ENCODE measurements around the gene LARP1B.
"Not testable (repeated sequence)": the region's sequence is repeated elsewhere in the genome, so short reads cannot be mapped to it uniquely, and the experiment has no call there.

The LARP1B gene

DNA sequence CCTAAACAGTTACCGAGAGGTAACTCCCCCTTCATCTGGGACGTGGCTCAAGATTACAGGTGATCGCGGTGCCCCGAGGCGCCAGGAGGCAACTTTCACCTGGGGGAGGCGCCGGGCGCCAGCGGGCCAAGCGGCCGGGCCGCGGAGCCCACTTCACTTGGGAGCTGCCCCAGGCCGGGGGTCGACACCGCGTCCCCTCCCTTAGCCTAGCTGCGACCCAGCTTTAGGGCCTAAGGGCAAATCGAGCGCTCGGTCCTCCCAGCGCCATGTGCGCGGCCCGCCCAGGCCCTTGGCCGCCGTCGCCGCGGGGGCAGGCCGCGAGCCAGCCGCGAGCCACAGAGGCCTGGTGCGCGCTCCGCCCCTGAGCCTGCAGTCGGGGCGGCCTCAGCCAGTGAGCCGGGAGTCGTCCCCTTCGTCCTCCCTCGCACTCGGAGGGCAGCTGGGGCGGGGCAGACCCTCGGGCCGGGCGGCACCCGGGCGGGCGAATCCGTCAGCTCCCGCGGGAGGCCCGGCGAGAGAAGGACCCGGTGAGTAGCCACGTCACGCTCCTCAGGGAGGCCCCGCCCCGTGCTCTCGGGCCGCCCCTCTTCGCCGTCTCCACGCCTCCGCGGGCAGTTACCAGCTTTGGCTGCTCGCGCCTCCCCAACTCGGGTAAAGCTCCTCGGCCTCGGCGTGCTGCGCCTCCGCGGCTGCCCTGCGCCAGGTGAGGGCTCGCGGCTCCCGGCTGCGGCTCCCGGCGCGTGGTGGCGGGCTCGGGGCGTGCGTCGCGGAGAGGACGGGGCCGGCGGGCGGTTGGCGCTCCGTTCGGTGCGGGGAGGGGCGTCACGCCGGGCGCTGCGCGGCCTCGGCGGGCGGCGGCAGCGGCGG lies at the start of gene LARP1B:
TSS of gene LARP1B (plus strand) at position 614 of the 867 bp plus-strand sequence. CDS start 13,640 bp downstream, outside the sequence.
- peak; percentile 86 for DNase-seq (ENCODE audit: low read depth)

DNA sequence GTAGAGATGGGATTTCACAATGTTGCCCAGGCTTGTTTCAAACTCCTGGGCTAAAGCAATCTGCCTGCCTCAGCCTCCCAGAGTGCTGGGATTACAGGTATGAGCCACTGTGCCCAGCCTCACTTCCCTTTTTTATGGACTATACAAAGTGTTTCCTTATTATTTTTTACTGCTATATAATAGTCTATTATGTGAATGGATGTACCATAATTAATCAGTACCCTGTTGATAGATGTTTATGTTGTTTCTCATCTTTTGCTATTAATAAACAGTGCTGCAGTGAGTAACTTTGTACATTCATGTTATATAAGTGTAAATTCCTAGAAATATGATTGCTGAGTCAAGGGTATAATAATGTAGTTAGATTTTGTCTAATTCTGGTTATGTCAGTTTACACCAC lies 35.8 kb upstream of the LARP1B start:
- DNase-seq (ENCODE audit: low read depth): no peak

DNA sequence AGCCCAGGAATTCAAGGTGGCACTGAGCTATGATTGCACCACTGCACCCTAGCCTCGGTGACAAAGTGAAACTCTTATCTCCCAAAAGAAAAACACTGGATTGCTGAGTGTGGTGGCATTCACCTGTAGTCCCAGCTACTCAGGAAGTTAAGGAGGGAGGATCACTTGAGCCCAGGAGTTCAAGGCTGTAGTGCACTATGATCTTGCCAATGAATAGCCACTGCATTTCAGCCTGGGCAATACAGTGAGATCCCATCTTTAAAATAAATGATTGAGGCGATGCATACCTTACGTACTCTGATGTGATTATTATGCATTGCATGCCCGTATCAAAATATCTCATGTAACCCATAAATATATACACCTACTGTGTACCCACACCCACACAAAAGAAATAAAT lies 31.2 kb upstream of the LARP1B start:
- no peak for DNase-seq (ENCODE audit: low read depth)

DNA sequence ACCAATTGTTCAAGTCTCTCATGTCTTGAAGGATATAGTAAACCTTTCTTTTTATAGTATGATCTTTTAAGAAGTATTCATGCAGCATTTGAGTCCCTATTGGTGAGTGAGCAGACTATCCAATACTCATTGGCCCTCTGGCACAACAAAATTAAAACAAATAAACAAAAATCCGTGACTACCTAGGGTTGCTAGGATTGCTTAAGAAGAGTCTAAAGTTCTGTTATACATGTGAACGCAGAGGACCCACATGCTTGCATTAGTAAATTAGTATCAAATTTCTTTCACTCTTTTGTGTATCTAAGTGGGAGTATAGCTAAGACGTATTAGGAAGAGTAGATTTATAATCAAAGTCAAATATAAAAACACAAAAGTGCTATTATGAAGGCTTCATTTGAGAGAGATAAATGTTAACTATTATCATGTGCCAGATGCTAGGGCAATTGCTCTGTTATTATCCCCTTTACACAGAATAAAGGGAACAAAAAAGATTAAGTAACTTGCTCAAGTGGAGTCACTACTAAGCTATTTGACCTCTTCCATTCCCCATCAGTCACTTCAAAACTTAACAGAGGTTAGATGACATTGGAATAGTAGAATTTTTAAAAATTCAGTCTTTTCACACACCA lies 29.2 kb upstream of the LARP1B start:
- DNase-seq (ENCODE audit: low read depth): no peak

DNA sequence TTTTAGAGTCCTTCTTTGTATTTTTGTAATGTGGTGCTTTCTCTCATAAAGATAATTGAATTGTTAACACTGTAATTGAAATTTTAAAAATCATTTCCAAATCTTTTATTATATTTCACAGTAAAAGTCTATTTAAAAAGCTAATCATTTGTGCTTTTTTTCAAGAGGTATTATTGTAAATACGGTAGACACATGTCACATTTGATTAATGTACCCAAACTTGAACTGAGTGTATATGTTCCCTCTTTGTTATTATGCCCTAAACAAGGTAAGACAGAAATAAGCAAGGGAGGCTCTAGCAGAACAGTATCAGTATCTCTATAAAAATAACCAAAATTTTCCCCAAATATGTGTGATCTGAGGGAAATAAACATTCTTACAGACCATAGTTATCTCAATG lies 21.5 kb upstream of the LARP1B start:
- DNase-seq (ENCODE audit: low read depth): no peak

- DNase-seq (ENCODE audit: low read depth): not testable (repeated sequence)
Measured at GRCh38 chr4:128047019-128047418, 14.1 kb upstream of the LARP1B start.

- not testable (repeated sequence) for DNase-seq (ENCODE audit: low read depth)
Measured at GRCh38 chr4:128047514-128047913, 13.6 kb upstream of the LARP1B start.

GRCh38 chr4:128051229-128051628 lies 9.9 kb upstream of the LARP1B start:
- DNase-seq (ENCODE audit: low read depth): not testable (repeated sequence)

- not testable (repeated sequence) for DNase-seq (ENCODE audit: low read depth)
Measured at GRCh38 chr4:128054907-128055306, 6.2 kb upstream of the LARP1B start.

- not testable (repeated sequence) for DNase-seq (ENCODE audit: low read depth)
Measured at GRCh38 chr4:128055441-128056206, 5.5 kb upstream of the LARP1B start.

- no peak for DNase-seq (ENCODE audit: low read depth)
Measured at GRCh38 chr4:128056396-128056795, 4.7 kb upstream of the LARP1B start.

DNA sequence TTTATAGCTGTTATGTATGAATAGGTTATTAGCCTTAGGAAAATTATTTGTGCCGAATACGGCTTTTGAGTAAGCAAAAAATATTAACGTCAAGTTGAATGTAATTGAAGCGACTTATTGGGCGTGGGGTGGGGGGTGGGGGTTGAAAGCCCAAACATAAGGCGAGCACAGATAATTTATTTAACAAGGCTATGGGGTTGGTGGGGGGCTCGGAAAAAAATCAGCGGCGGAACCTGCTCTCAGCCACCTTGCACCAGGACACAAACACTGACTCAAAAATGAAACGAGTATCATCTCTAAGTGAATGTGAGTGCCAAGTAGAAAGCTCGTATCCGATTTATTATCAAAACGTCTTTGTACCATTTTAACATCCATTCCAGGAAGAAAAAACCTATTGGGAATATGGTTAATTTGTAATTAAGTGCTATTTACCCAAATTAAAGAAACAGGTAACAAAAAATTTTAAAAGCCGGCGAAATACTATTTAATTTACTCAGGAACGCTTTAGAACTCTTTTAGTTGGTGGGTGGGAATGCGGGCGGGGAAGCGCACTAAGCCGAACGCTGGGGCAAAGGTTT lies 902 bp upstream of the LARP1B start:
- DNase-seq (ENCODE audit: low read depth): no peak

GRCh38 chr4:128061566-128062536 lies 739 bp downstream of the LARP1B start:
- DNase-seq (ENCODE audit: low read depth): peak; percentile 39

DNA sequence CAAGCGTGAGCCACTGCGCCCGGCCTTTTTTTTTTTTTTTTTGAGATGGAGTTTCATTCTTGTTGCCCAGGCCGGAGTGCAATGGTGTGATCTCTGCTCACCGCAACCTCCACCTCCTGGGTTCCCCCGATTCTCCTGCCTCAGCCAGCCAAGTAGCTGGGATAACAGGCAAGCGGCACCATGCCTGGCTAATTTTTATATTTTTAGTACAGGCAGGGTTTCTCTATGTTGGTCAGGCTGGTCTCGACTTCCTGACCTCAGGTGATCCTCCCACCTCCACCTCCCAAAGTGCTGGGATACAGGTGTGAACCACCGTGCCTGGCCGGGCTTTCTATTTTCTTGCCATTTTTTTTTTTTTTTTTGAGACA lies 5.3 kb downstream of the LARP1B start:
- not testable (repeated sequence) for DNase-seq (ENCODE audit: low read depth)

DNA sequence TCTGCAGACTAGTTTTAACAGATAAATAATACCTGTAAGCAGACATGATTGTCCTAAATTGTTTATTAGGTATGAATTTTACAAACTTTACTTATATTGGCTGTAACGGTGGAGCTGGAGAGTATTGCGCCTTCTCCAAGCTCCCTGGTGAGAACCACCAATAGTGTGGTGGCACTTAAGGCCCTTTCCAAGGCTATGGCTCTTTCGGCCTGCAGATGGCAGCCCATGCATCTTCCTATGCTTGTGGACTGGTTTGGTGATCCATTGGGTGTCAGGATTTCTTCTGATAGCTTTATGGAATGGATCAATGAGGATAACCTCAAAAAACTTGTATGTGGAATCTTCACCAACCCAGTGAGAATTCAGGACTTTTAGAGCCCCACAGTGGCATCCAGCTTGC lies 7.8 kb downstream of the LARP1B start:
- DNase-seq (ENCODE audit: low read depth): no peak

DNA sequence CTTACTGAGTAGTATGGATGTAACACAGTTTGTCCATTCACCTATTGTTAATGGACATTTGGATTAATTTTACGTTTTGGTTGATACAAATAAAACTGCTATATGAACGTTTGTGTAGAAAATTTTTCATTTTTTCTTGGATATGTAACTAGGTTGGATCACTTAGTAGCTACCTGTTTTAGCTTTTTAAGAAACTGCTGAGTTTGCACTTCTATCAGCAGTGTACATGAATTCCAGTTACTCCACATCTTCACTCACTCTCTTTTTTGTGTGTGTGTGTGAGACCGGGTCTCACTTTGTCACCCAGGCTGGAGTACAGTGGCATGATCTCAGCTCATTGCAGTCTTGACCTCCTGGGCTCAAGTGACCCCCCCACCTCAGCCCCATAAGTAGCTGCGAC lies 15.4 kb downstream of the LARP1B start:
- DNase-seq (ENCODE audit: low read depth): no peak

- not testable (repeated sequence) for DNase-seq (ENCODE audit: low read depth)
Measured at GRCh38 chr4:128095293-128095692, 34.2 kb downstream of the LARP1B start.

DNA sequence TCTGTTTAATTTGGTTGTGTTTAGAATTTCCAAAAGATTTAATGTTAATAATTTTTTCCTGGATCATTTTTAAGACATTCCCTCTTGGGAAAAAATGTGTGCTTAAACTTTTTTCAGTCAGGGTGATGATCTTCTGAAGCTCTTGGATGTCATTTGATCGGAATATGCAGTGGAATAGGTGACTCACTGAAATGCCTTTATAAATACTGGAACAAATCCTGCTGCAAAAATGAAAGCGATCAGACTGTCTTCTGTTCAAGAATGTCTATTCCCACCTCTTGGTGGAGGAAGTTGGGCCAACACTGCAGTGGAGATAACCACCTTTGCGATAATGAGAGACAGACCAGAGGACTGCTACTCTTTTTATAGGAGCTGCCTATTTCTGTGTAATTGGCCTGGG lies 46.7 kb downstream of the LARP1B start:
- DNase-seq (ENCODE audit: low read depth): no peak

DNA sequence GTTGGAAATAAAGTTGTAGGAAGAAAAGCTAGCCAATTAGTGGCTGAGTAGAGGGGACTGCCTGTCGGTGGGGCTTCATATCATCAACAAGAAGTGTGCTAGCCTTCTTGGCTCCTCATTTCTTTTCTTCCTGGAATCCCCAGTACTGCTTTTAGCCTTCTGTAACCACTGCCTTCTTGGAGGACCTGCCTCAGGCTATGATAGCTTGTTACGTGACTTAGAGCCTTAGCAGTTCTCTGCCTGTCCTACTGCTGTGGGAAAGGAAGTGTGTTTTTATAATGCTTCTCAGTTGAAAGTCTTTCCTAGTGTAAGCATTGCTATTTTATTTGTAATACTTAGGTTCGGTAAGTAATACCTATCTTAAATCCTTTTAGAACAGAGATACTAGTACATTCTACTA lies 61.9 kb downstream of the LARP1B start:
- no peak for DNase-seq (ENCODE audit: low read depth)

- no peak for DNase-seq (ENCODE audit: low read depth)
Measured at GRCh38 chr4:128130621-128131020, 69.5 kb downstream of the LARP1B start.

- no peak for DNase-seq (ENCODE audit: low read depth)
Measured at GRCh38 chr4:128134925-128135324, 73.8 kb downstream of the LARP1B start.

Data from activated gamma-delta T cell treated with anti-CD3 and anti-CD28 coated beads, Interleukin-2, amount 50 U/mL, for 16 hours (primary cell).